Skeletal muscle tissue (tissue), 4 donors: ENCODE results near the gene TPSAB1. TPM values are rescaled to one million over a fixed set of nuclear protein-coding genes. Genes with fewer than 3 reads are reported as not detected.

ENCODE experiments used
- H3K27ac ChIP-seq: one replicate; pipeline ENCODE4 v1.7.0; 2013; ENCODE audit warnings: mild to moderate bottlenecking, low read depth, low read length, inconsistent platforms
- H3K27me3 ChIP-seq, 3 donors: one replicate each; pipeline ENCODE4 v1.7.0; 2013; ENCODE audit warnings: low read length in 3 of 3; ENCODE audit not compliant: control insufficient read depth in 3 of 3, insufficient read depth in 3 of 3
- H3K36me3 ChIP-seq, 3 donors: one replicate each; pipeline ENCODE4 v1.7.0; 2013; ENCODE audit warnings: low read length in 3 of 3; ENCODE audit not compliant: control insufficient read depth in 3 of 3, insufficient read depth in 3 of 3
- H3K4me1 ChIP-seq, 3 donors: one replicate each; pipeline ENCODE4 v1.7.0; 2013; ENCODE audit warnings: low read length in 3 of 3, mild to moderate bottlenecking in 3 of 3; ENCODE audit not compliant: control insufficient read depth in 3 of 3, insufficient read depth in 3 of 3
- H3K4me3 ChIP-seq, 3 donors: one replicate each; pipeline ENCODE4 v1.7.0; 2013; ENCODE audit warnings: low read length in 3 of 3
- H3K9ac ChIP-seq, 3 donors: one replicate each; pipeline ENCODE4 v1.7.0; 2013; ENCODE audit warnings: low read length in 3 of 3, mild to moderate bottlenecking in 3 of 3, moderate library complexity in 2 of 3, low read depth in 1 of 3
- H3K9me3 ChIP-seq, 3 donors: one replicate each; pipeline ENCODE4 v1.7.0; 2013; ENCODE audit warnings: low read length in 3 of 3; ENCODE audit not compliant: control insufficient read depth in 3 of 3
- total RNA-seq: library from RNA; depleted of rRNA; stranded (reverse); fragments of >200 nt; gene quantifications from one replicate; pipeline ENCODE4 v1.2.3, GENCODE V29; 2014
- donor health status: Osteomylitis.

The TPSAB1 gene
- total RNA-seq, 1 donor from 2014 or later, result 1.0 TPM

GRCh38 chr16:1283996-1284616, 43.6 kb downstream of the TPSAB1 start:
- Histone ChIP-seq H3K9me3 (no peaks in the 10 kb centered on the region), H3K27ac (no peak overlapping the region), H3K9ac (no peak overlapping the region), H3K4me1 (no peaks in the 10 kb centered on the region), H3K36me3 (no peaks in the 10 kb centered on the region), H3K27me3 (peaks cover 55 to 68% (median 58%) of the 10 kb centered on the region in 3 donors), H3K4me3 (no peak overlapping the region)

DNA sequence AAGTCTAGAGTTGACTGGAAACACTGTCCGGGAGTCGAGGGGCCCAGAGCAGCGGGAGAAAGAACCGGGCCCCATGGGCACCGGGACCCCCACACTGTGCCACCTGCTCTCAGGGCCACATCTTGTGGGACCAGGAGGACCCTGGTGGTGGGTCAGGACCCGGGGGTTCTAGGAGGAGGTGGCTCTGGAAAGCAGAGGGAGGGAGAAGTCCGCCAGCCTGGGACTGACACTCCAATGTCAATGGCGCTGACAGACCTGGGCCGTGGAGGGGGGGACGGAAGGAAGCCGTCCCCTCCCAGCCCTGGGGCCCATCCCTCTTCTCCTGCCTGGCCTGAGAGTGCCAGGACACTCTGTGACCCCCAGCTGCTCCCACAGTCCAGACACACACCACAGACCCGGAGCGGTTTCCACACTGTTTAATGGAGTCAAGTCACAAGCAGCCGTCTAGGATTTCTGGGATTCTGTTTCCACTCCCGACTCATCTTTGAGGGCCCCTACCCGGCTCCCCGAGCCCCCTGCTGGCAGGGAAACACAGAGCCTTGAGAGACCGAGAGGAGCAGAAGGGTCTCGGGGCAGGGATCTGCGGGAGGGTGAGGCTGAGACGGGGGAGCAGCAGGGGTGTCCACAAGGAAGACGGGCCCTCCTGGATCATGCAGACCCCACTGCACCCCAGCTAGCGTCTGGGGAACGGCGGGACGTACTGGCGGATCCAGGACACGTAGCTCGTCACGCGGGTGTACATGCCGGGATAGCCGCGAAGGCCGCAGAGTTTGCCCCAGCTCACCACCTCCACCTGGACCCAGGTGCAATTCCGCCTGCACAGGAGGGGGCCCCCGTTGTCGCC, 45.4 kb downstream of the TPSAB1 start:
- H3K9me3 ChIP-seq, result no peaks in the 10 kb centered on the region
- H3K36me3 ChIP-seq, result no peaks in the 10 kb centered on the region
- H3K4me1 ChIP-seq, result no peaks in the 10 kb centered on the region
- no peak overlapping the region for H3K4me3 ChIP-seq
- no peak overlapping the region for H3K27ac ChIP-seq
- H3K9ac ChIP-seq, result no peak overlapping the region
- H3K27me3 ChIP-seq, result peaks cover 58 to 72% (median 70%) of the 10 kb centered on the region in 3 donors

DNA sequence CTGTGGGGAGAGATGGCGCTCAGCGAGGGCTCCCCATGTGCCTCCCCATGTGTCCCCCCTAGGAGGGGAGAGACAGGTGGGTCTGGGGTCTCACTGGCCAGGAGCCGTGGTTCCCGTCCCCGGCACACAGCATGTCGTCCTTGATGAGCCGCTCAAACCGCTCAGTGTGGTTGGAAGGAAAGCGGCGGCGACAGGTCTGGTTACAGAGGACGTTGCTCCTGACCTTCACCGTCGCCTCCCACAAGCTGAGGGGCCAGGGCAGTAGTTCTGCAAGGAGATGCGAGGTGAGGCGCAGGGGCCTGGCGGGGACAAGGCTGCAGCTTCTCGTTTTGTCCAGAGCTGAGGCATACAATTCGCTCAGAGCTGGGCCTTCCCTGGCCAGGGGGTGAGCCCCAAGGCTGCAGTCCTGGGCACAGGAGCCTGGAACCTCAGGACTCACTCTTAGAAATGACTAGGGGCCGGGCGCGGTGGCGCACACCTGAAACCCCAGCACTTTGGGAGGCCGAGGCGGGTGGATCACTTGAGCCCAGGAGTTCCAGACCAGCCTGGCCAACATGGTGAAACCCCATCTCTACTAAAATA, 46.1 kb downstream of the TPSAB1 start:
- Histone ChIP-seq H3K27ac (no peak overlapping the region), H3K27me3 (peaks cover 59 to 73% (median 69%) of the 10 kb centered on the region in 3 donors), H3K9me3 (no peaks in the 10 kb centered on the region), H3K36me3 (no peaks in the 10 kb centered on the region), H3K9ac (no peak overlapping the region), H3K4me1 (peaks cover 0 to 6% (median 5%) of the 10 kb centered on the region in 3 donors), H3K4me3 (no peak overlapping the region)

GRCh38 chr16:1287982-1288670, 47.6 kb downstream of the TPSAB1 start:
- H3K4me3 ChIP-seq, result no peak overlapping the region
- no peak overlapping the region for H3K27ac ChIP-seq
- peak overlapping the region in 1 of 3 donors; percentile 40 for H3K9ac ChIP-seq
- H3K9me3 ChIP-seq, result no peaks in the 10 kb centered on the region
- H3K36me3 ChIP-seq, result no peaks in the 10 kb centered on the region
- H3K4me1 ChIP-seq, result peaks cover 0 to 9% (median 7%) of the 10 kb centered on the region in 3 donors
- peaks cover 62 to 71% (median 67%) of the 10 kb centered on the region in 3 donors for H3K27me3 ChIP-seq

- peaks cover 0 to 9% (median 7%) of the 10 kb centered on the region in 3 donors for H3K4me1 ChIP-seq
- H3K4me3 ChIP-seq, result no peak overlapping the region
- H3K27ac ChIP-seq, result no peak overlapping the region
- H3K36me3 ChIP-seq, result no peaks in the 10 kb centered on the region
- H3K9me3 ChIP-seq, result no peaks in the 10 kb centered on the region
- peaks cover 55 to 72% (median 65%) of the 10 kb centered on the region in 3 donors for H3K27me3 ChIP-seq
- H3K9ac ChIP-seq, result no peak overlapping the region
Observed at GRCh38 chr16:1288813-1289476, 48.4 kb downstream of the TPSAB1 start.

DNA sequence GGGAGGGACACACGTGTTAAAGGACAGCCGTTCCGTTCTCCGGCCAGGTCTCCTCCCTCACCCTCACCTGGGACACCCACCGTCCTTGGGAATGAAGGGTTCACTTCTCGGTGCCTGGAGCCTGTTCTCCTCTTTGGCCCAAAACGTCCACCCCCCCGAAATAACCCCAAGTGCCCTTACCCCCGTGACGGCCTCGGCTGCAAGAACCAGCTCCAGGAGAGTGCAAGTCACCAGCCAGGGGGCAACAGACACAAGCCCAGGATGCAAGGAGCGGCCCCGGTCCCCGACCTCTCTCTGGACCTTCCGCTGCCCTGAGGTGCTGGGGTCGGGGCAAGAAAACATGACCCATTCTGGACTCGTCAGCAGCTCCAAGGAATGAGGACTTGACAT, 49.0 kb downstream of the TPSAB1 start:
- Histone ChIP-seq H3K9me3 (no peaks in the 10 kb centered on the region), H3K9ac (no peak overlapping the region), H3K4me3 (no peak overlapping the region), H3K27me3 (peaks cover 52 to 71% (median 65%) of the 10 kb centered on the region in 3 donors), H3K27ac (no peak overlapping the region), H3K36me3 (no peaks in the 10 kb centered on the region), H3K4me1 (peaks cover 0 to 9% (median 7%) of the 10 kb centered on the region in 3 donors)

DNA sequence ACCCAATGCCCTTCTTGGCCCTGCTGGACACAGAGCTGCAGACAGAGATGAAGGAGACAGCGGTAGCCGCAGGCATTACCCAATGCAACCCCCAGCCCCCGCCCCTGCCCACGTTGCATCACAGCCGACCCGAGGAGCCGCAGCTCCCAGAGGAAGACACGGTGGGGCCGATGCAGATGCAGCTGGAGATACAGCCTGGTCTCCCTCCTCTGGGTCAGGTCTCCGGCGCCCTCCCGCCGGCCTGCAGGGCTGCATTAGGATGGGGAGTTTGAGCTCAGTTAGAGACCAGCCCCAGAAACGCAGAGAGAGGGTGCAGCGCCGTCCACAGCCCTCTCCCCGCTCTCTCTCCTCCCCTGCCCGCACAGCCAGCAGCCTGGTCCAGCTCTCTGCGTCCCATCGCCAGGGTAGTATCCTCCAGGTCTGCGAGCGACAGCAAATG, 49.6 kb downstream of the TPSAB1 start:
- no peak overlapping the region for H3K9ac ChIP-seq
- peaks cover 52 to 70% (median 65%) of the 10 kb centered on the region in 3 donors for H3K27me3 ChIP-seq
- no peak overlapping the region for H3K4me3 ChIP-seq
- peaks cover 0 to 9% (median 7%) of the 10 kb centered on the region in 3 donors for H3K4me1 ChIP-seq
- no peak overlapping the region for H3K27ac ChIP-seq
- no peaks in the 10 kb centered on the region for H3K9me3 ChIP-seq
- H3K36me3 ChIP-seq, result no peaks in the 10 kb centered on the region

DNA sequence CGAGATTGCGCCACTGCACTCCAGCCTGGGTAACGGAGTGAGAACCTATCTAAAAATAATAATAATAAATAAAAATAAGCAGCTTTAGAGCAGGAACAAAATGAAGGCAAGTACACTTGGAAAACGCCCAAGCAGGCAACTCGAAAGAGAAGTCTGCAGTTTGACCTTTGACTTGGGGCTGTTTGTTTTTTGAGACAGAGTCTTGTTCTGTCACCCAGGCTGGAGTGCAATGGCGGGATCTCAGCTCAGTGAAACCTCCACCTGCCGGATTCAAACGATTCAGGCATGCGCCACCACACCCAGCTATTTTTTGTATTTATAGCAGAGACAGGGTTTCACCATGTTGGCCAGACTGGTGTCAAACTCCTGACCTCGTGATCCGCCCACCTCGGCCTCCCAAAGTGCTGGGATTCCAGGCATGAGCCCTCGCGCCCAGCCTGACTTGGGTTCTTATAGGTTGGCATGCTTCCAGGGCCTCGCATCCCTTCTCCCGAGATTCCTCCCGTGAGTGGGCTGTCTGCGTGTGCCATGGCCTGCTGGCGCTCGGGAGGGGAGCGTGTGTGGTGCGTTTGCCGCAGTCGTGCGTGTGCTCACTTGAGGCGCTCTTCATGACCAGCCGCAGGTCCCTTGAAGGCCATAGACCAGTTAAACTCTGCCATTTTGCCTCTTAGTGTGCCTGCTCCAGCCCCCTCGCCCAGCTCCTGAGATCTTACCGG, 50.5 kb downstream of the TPSAB1 start:
- Histone ChIP-seq H3K27me3 (peaks cover 46 to 62% (median 61%) of the 10 kb centered on the region in 3 donors), H3K36me3 (no peaks in the 10 kb centered on the region), H3K9me3 (no peaks in the 10 kb centered on the region), H3K4me3 (no peak overlapping the region), H3K27ac (no peak overlapping the region), H3K9ac (no peak overlapping the region), H3K4me1 (peaks cover 0 to 9% (median 7%) of the 10 kb centered on the region in 3 donors)

GRCh38 chr16:1291576-1291974, 51.1 kb downstream of the TPSAB1 start:
- Histone ChIP-seq H3K27ac (no peak overlapping the region), H3K27me3 (peaks cover 40 to 57% (median 55%) of the 10 kb centered on the region in 3 donors)

More at GRCh38 chr16:1291576-1291974, 51.1 kb downstream of the TPSAB1 start:
- H3K36me3 ChIP-seq, result no peaks in the 10 kb centered on the region
- peaks cover 0 to 9% (median 7%) of the 10 kb centered on the region in 3 donors for H3K4me1 ChIP-seq
- H3K9ac ChIP-seq, result no peak overlapping the region
- H3K4me3 ChIP-seq, result no peak overlapping the region
- H3K9me3 ChIP-seq, result no peaks in the 10 kb centered on the region
